ENCODE measurements around the gene PPM1J. TPM values are rescaled to one million over a fixed set of nuclear protein-coding genes. Genes with fewer than 3 reads are reported as not detected.

The PPM1J gene
- total RNA-seq, 1 experiment from 2014 or later: 0.51 TPM

- H3K27ac ChIP-seq (ENCODE audit: low read length): no peak overlapping the region
- H3K4me1 ChIP-seq (ENCODE audit: control insufficient read depth, insufficient read depth, low read length): peaks cover 8% of the 10 kb centered on the region
- CTCF ChIA-PET: no interaction called here
- TF ChIP-seq REST (IDR thresholded peaks at IDR 0.05; ENCODE audit: insufficient read depth in 1 of 2, low read depth in 2 of 2, low read length in 1 of 2) (no peak), POLR2AphosphoS5 (IDR thresholded peaks at IDR 0.05; ENCODE audit: low read depth, low read length) (no peak), TCF7L2 (IDR thresholded peaks at IDR 0.05; ENCODE audit: low read depth, low read length) (no peak), CTCF (IDR thresholded peaks at IDR 0.05) (no peak), SIN3A (IDR thresholded peaks at IDR 0.05; ENCODE audit: borderline replicate concordance, insufficient read depth, low read depth, low read length) (no peak)
- H3K4me3 ChIP-seq (ENCODE audit: low read depth in 2 of 2, low read length in 2 of 2): no peak overlapping the region
- H3K9me3 ChIP-seq (ENCODE audit: control insufficient read depth, insufficient read depth, low read depth, low read length): no peaks in the 10 kb centered on the region
- no peak for ATAC-seq
- POLR2A ChIA-PET: no interaction called here
- no peaks in the 10 kb centered on the region for H3K27me3 ChIP-seq (ENCODE audit: control insufficient read depth, insufficient read depth, low read length)
- in situ Hi-C loops (cut with HindIII; ENCODE audit: low pct_unique_long_range_greater_than_20kb, low sequenced_read_pairs) (no loop called here), intact Hi-C loops (cut with micrococcal nuclease; ENCODE audit: unreplicated experiment) (no loop called here)
- H3K36me3 ChIP-seq (ENCODE audit: control insufficient read depth, insufficient read depth, low read length): no peaks in the 10 kb centered on the region
- no TSS peak for BruUV-seq (replicated peaks)
- DNase-seq (ENCODE audit: low read depth, low spot score): no peak
Measured at GRCh38 chr1:112710586-112710985, 4.5 kb downstream of the PPM1J start.

DNA sequence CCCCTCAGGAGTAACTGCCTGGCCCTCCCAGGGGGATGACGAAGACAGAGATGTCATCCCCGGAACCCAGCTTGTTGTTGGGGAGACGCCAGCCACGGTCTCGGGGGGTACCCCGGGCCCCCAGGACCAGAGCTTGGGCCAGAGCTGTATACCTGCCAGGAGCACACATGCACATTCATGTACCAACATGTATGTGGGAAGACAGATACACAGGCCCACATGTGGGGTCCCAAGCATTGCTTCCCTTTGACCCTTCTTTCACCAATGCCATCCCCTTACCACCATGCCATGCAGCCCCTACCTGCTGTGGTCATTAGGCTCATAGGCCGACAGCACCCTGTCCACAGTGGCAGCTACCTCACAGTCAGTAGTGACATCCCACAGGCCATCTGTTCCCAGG is 5.0 kb downstream of the PPM1J start:
- BruUV-seq (replicated peaks): no TSS peak
- ChIA-PET CTCF (no interaction called here), POLR2A (no interaction called here)
- no peaks in the 10 kb centered on the region for H3K9me3 ChIP-seq (ENCODE audit: control insufficient read depth, insufficient read depth, low read depth, low read length)
- intact Hi-C loops (cut with micrococcal nuclease; ENCODE audit: unreplicated experiment): no loop called here
- H3K4me3 ChIP-seq (ENCODE audit: low read depth in 2 of 2, low read length in 2 of 2): no peak overlapping the region
- peaks cover 9% of the 10 kb centered on the region for H3K4me1 ChIP-seq (ENCODE audit: control insufficient read depth, insufficient read depth, low read length)
- H3K27me3 ChIP-seq (ENCODE audit: control insufficient read depth, insufficient read depth, low read length): no peaks in the 10 kb centered on the region
- ATAC-seq: no peak
- in situ Hi-C loops (cut with HindIII; ENCODE audit: low pct_unique_long_range_greater_than_20kb, low sequenced_read_pairs): no loop called here
- TF ChIP-seq SIN3A (IDR thresholded peaks at IDR 0.05; ENCODE audit: borderline replicate concordance, insufficient read depth, low read depth, low read length): no peak
- no peak for TF ChIP-seq TCF7L2 (IDR thresholded peaks at IDR 0.05; ENCODE audit: low read depth, low read length)
- TF ChIP-seq REST (IDR thresholded peaks at IDR 0.05; ENCODE audit: insufficient read depth in 1 of 2, low read depth in 2 of 2, low read length in 1 of 2): no peak
- no peak for TF ChIP-seq CTCF (IDR thresholded peaks at IDR 0.05)
- TF ChIP-seq POLR2AphosphoS5 (IDR thresholded peaks at IDR 0.05; ENCODE audit: low read depth, low read length): no peak
- no peak overlapping the region for H3K27ac ChIP-seq (ENCODE audit: low read length)
- H3K36me3 ChIP-seq (ENCODE audit: control insufficient read depth, insufficient read depth, low read length): no peaks in the 10 kb centered on the region
- DNase-seq (ENCODE audit: low read depth, low spot score): no peak

Data from Panc1 (cell line).